ENCODE data around the gene CORO2B.

The CORO2B gene

DNA sequence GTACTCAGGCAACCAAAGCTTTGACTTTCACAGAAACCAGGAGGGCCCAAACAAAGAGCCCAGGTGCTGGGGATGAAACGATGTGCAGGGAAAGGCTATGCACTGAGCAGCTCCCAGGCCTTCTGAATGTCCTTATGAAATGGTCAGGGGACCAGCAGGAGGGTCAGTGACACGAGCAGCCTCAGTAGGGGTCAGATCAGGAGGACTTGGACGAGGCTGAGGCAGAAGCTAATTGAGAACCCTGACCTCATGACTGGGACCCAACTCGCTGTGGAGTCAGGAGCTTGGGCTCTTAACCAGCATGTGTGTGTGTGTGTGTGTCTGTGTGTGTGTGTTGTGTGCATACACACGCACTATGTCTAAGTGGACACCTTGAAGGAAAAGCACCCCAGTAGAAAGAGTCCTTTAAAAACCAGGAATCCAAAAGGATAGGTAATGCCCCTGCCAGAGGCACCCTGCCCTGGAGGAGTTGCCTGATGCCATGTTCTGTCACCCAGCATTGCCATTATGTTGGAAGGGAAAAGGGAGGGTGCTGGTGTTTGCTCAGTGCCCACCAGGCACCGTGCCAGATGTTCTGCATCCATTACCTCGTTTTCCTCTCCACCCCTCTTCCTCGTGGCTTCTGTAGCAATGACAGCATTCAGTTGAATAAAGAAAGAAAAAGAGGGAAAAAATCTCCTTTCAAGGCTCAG lies 50.9 kb downstream of the CORO2B start:
- no peak for DNase-seq

DNA sequence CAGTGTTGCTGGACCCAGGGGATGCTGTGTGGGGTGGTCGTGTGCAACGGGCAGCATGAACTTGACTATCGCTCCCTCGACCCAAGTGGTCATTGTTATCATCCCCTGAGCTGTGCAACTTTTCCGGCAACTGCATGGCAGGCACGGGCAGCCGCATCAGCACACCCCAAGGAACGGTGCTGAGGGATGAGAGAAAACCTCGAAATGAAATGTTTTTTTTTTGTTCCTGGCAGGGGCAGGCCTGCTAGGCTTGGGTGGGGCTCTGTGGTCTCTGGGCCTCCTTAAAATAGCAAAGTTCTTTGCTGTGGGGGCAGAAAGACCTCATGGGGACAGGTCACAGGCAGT lies 51.4 kb downstream of the CORO2B start:
- DNase-seq = no peak

DNA sequence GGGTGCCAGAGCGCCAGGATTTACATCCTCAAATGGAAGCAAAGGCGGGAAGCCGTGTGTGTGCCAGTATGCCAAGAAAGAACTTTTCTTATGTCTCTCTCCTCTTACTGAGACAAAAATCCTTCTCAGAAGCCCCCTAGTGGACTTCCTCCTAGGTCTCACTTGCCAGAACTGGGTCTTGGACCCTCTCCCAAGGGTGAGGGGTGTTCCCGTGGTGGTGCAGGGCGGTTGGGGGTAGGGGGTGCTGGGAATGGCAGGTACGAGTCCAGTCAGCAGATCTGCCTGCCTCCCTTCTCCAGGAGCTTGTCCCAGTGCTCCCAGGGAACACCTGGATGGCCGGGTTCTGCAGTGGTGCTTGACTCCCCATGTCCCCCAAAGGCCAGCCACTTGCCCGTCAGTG lies 52.0 kb downstream of the CORO2B start:
- no peak for DNase-seq

DNA sequence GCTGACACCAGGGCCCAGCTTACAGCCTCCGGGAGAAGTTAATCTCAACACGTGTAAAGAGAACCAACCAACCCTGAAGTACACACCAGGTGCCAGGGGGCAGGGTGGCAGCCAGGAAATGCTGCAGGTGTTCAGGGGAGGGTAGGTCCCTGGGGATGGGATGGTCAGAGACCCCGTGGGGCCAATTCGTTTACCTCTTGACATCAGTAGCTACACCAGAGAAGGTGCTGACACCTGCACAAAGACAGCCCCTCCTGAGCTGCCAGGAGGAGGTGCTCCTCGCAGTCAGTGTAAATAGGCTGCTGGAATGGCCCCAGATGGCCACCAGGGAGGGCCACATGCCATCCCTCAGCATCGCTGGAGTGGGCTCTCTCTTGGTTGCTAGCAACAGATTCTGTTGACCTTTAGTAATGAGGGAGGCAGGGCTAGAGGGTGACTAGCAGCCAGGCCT lies 52.8 kb downstream of the CORO2B start:
- DNase-seq = no peak

DNA sequence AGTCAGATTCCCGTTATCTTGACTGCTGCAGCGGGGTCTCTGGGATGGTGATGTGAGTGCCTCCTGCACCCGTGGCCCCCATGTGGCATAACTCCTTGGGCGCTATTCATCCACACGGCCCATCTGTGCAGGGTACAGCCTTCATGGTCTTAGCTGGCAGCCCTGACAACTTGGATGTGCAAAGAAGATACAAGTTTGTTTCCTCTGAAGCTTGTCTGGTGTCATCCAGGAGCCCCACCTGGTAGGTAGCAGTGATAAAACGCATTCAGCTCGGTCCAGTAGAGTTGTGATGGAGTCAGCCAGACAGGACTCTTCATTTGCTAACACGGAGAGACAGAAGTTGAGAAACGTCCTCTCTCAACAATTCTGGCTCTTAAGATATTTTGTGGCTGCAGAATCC lies 53.3 kb downstream of the CORO2B start:
- no peak for DNase-seq

DNA sequence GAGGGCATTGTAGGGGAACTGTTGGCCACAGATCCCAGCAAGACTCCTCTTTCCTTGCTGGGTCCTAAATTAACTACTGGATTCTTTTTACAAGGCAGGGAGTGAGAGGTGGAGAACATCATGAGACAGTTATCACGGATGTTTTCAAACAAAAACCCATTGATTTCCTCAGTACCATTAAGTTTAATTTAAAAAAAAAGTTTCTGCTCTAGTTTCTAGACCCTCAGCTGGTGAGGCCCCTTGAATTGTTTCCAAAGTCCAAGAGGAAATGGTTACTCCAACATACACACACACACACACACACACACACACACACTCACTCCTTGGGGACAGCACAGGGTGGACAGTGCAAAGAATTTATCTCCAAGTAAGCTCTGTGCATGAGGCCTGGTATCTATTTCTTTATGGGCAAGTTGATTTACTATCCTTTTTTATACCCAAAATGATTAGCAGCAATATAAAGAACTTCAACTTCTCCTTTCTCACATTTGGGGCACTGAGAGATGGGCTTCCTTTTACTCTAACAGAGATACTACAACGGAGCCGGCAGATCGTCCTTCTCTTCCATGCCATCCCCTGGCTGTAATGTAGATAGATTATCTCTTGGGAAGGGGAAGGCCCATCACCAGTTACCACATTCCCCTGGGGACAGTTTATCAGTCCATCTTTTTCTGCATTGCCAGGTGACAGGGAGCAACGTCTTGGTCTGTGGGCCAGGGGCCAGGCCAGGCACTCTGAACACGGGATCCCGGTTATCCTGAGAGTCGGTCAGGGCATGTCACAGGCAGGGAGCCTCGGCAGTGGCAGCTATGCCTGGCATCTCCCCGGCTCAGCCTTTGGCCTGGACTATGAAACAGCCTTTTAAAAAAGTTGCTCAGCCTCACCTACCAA lies 54.7 kb downstream of the CORO2B start:
- no peak for DNase-seq

DNA sequence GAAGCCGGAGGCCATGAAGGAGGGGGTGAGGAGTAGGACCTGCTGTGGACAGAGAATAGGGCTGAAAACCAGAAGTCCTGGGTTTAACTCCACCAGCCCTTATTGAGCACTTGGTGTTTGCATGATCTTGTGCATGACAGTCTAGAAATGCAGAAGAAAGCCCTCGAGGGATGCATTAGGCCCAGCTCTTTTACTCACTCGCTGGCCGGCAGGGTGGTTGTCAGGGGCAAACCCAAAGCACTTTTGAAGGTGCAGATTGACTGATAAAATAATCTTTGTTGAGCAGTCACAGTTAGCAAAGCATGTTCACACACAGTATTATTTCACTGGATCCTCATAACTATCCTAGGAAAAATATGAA lies 55.3 kb downstream of the CORO2B start:
- DNase-seq = no peak

DNA sequence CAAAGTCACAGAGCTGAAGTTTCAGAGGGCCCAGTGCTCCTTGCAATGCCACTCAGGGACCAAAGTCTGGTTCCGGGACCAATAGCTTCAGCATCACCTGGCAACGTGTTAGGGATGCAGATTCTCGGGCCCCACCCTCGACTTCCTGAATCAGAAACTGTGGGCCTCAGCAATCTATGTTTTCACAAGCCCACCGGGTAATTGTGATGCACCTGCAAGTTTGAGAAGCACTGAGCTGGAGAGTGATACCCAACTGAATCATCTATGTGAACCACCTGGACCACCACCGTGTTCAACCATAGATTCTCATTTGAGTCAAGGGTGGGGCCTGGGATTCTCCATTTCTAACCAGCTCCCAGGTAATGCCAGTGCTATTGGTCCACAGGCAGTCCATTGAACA lies 55.7 kb downstream of the CORO2B start:
- DNase-seq = no peak

DNA sequence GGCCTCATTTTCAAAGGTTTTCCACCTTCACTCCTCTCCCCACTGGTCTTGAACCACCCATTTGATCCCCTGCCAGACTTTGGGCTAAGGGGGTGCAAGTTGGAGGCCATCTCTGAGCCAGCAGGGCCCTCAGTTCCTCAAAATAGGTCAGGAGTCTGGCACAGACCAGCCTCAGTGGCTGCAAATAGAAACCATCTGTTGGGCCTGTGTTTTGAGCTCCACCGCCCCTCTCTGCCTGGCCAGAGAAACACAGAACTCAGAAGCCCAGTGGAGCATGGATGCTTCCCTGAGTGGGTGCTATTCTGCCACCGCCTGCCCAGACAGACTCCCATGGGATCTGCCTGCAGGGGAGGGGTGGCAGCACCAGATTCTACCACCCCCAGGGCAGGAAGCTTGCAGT lies 56.3 kb downstream of the CORO2B start:
- no peak for DNase-seq

DNA sequence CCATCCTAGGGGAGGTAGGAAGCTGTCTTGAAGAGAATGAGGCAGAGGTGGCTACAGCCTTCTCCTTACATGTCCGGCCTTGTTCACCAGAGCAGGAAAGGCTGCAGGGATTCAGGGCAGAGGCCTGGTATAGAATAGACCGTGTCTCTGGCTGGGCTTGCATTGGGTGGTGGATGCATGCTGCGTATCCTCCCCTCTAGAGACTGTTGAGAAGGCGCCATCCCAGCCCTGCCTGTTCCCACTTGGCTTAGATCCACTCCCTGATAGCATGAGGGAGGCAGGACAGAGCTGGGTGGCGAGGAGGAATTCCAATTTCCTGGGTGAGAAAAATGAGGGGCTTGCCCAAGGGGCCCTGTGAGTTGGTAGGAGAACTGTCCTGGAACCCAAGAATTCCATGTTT lies 57.5 kb downstream of the CORO2B start:
- no peak for DNase-seq

DNA sequence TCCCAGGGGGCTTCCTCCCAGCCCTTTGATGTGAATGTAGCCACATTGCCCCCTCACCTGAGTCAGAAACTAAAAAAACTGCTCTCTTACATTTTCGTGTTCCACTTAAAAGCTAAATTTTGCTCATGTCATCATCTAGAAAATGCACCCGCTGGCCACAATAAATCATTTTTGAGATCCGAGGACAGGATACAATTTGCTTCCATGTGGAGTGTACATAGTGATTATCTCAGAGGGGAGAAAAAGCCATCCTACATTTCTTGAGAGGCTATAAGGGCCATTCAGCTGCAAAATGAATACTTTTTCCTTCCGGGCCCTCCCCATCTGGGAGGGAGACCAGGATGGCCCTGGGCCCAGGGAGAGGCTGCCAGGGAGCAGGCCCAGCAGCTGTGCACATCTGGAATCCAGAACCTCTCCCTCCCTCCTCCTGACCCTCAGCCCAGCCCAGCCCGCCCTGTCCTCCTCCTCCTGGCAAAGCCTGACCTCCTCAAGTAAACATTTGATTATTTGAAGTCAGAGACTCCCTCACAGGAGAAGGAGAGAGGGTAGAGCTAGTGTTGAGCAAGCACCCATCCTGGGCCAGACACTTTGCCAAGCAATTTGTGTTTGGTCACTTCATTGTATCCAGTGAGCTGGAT lies 59.1 kb downstream of the CORO2B start:
- DNase-seq = no peak

DNA sequence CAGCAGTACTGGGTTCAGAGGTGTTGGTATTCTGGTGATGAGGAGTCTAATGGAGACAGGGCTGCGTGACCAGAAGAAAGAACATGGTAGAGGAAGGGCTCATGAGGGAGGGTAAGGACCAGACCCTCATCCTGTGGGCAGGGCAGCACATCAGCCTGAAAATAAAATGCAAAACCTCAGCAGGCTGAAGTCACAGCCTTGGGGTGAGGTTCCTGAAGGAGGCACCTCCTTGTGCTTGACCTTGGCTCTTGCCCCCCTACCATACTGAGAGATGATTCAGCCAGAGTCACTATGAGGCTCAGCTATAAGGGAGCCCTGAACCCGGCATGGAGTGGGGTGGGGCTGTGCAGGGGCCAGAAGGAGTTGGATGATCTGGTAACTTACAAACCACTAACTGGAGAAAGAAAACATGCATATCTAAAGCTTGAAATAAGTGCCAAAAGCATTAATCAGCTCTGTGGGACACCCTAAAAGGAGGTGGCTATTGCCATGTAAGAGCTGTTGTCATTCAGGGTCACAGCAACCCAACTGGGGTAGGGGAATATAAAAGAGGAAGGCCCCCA lies 60.2 kb downstream of the CORO2B start:
- peak; percentile 61 for DNase-seq

DNA sequence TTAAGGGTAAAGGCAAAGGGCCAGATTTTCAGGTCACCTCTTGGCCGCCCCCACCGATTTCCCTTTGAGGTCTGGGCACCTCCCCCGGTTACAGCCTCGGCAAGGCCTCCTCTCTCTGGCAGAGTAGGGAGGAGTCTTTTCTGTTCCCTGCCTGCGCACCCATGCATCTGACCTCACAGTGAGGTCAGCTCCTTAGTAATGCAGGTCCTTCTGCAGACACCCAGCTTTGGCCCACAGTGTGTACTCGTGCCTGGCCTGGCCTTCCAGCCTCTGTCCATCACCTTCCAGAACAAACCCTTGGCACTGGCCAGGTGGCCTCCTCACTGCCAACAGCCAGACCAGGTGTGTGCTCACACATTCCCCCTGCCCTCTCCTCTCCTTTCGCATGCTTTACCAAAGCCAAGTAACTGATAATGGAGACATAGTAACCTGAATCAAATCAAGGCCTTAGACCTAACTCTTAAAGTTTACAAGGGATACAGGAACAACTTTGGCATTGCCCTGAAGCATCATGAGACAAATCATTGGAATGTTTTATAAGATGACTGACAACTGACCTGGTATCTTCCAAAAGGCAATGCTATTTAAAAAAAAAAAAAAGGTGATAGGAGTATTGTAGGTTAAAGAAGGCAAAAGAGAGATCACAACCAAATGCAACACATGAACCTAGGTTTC lies 61.3 kb downstream of the CORO2B start:
- no peak for DNase-seq

DNA sequence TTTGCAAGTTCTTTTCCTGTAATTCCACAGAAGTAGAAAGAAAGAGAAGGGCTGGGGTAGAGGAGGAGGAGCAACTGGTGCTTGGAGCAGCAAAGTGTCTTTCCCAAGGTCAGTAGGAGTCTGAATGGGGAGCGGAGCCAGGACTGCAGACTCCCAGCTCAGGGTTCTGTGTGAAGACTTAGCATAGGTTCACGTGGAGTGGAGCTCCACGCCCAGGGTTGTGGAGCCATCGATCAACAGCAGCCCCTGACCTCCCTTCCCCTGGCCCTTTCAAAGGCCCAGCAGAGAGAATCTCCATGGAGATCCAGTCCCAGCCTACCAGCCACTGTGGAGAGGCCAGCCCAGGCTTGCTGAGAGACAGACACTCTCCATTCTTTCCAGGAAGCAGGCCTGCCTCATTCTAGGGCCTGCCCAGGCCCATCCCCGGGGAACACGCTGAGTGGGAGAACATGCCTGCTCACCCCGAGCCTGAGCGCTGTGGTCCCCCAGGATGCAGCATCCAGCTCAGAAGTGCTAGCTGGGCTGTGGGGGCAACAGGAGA lies 62.1 kb downstream of the CORO2B start:
- no peak for DNase-seq

DNA sequence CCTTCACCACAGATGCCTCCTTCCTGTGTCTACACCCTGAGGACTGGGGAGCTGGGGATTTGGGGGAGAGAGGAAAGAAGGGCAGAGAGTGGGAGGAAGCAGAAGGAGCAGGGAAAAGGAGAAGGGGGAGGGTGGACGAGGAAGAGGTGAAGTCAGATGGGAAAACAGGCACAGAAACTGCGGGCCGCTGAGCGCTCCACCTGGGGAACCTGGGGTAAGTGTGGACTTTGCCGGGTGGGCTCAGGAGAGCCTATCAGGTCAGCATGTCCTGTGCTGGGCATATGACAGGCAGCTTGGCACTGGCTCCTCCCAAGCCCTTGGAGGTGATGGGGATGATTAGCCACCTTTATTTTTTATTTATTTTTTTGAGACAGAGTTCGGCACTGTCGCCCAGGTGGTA lies 62.6 kb downstream of the CORO2B start:
- no peak for DNase-seq

DNA sequence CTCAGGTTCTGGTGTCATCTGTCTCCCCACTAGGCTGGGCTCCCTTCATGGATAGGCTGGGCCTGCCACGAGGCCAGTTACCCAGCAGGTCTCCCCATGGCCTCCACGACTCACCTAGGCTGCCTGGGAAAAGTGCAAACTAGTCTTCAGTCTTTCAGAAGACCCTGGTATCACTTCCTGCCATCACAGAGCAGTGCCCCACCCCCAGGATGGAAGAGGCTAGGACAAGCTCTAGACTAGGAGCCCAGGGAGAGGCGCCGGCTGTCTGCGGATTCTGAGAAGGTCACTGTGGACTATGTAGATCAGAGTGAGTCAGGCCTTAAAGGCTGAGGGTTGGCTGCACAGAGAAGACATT lies 63.7 kb downstream of the CORO2B start:
- DNase-seq = no peak

DNA sequence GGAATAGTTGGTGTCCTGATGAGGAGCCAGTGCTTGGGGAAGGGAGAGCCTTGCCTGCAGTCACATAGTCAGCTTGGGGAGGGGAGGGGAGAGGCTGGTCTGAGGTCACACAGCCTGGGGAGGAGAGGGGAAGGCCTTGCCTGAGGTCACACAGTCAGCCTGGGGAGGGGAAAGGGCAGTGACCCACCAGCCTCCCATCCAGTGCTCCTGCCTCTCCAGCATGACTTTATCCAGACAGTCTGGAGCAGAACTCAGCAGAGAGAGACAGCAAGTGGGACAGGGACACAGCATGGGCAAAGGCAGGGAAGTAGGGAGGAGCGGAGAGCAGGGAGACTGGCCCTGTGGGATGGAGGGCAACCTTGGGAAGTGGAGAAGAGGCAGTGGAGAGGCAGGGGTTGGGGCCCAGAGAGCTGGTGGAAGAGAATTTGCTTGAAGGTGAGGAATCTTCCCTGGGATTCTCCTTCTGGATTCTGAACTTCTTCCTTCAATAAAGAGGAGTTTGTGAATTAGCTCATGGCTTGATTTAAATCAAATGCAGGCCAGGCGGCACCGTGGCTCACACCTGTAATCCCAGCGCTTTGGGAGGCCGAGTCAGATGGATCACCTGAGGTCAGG lies 64.5 kb downstream of the CORO2B start:
- no peak for DNase-seq

DNA sequence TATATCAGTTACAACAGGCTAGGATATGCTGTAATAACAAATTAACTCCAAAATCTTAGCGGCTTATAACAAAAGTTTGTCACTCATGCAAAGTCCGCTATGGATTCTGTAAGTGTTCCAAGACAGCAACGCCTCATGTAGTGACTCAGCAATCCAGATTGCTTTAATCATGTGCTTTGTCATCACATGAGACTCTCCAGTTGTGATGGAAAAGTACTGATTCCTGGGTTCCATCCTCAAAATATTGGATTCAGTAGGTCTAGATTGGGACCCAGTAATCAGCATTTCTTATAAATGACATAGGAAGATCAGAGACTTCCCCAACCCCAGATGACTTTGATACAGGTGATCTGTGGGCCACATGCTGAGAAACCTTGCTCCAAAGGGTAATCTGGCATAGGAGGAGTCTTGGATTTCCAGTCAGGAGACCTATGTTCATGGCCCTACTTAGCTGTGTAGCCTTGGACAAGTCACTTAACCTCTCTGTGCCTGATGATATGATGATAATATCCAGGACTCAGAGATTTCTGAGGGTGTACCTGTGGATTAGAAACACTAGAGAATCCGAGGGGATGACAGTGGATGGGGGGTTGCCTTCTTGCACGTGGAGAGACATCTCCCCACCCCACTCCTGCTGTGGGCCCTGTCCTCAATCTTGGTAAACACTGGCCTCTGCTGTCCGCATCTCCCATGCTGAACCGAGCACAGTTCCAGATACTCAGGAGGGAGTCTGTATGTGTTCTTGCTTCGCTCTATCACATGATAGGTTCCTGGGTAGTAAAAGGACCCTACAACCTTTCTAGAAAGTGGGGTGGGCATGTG lies 65.5 kb downstream of the CORO2B start:
- DNase-seq = peak; percentile 82

DNA sequence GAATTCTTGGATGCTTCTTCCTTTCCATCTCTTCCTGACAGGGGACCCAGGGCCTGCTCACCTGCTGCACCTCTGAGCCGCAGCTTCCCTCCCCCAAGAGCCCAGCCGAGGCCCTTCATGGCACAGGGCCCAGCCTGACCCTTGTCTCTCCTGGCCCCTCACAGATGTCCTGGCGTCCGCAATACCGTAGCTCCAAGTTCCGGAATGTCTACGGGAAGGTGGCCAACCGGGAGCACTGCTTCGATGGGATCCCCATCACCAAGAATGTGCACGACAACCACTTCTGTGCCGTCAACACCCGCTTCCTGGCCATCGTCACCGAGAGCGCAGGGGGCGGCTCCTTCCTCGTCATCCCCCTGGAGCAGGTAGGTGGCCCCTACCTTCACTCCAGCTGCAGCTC lies 66.2 kb downstream of the CORO2B start:
- DNase-seq = no peak

DNA sequence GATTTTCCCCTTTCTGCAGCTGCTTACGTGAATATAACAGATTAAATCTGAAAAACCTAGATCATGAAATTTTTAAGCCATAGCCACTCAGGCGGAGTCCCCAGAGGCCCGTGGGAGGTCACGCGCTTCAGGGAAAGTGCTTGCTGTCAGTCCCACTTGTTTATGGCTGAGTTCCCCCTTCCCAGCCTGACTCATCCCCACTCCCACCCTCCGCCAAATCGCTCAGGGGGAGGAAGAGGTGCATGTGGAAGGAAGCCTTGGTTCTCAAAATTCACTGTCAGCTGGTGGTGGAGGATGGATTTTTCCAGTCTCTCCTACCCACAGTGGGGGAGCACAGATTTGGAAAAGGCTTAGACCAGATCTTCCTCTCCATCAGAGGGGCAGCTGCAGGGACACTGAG lies 67.4 kb downstream of the CORO2B start:
- DNase-seq = no peak

DNA sequence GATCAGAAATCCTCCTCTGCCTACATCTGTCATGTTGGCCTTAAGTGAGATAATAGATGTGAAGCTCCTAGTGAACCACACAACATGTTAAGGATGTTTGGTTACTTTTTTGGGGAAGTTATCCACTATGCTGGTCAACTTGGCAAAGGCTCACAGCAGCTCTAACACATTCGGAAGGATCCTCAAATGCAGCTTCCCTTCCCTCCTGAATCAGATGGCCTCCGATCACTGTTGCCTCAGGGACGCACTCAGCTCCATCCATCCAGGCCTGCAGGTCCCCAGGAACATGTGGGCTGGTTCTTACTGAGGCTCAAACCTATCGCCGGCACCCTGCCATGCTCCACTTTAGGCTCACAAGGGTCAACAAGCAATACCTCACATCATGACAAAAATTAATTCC lies 67.9 kb downstream of the CORO2B start:
- DNase-seq = no peak
